ENCODE results near the gene SLC25A22.

GRCh38 chr11:823441-824291, 25.6 kb upstream of the SLC25A22 start:
- TF ChIP-seq POLR2A (IDR thresholded peaks at IDR 0.05): no peak
- TF ChIP-seq, protein P1, sequence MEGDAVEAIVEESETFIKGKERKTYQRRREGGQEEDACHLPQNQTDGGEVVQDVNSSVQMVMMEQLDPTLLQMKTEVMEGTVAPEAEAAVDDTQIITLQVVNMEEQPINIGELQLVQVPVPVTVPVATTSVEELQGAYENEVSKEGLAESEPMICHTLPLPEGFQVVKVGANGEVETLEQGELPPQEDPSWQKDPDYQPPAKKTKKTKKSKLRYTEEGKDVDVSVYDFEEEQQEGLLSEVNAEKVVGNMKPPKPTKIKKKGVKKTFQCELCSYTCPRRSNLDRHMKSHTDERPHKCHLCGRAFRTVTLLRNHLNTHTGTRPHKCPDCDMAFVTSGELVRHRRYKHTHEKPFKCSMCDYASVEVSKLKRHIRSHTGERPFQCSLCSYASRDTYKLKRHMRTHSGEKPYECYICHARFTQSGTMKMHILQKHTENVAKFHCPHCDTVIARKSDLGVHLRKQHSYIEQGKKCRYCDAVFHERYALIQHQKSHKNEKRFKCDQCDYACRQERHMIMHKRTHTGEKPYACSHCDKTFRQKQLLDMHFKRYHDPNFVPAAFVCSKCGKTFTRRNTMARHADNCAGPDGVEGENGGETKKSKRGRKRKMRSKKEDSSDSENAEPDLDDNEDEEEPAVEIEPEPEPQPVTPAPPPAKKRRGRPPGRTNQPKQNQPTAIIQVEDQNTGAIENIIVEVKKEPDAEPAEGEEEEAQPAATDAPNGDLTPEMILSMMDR (IDR thresholded peaks at IDR 0.05): no peak
